DOHH2 (cell line): ENCODE results near the gene DDIAS.
"Not testable (repeated sequence)": the region's sequence is repeated elsewhere in the genome, so short reads cannot be mapped to it uniquely, and the experiment has no call there.

ENCODE experiments used
- EZH2phosphoT487 ChIP-seq: fragments of 200-600 bp; sonication (generic); IDR thresholded peaks from 2 replicates; pipeline ENCODE4 v1.6.1; 2017; ENCODE audit warnings: borderline replicate concordance, mild to moderate bottlenecking, antibody characterized with exemption, low read length, moderate library complexity, mixed read lengths
- TF ChIP-seq, protein P1 (sequence below): fragments of 200-600 bp; sonication (generic); IDR thresholded peaks from one replicate; pipeline ENCODE4 v1.5.1; 2014; ENCODE audit warnings: antibody characterized with exemption, mild to moderate bottlenecking, low read depth, low read length; ENCODE audit not compliant: poor library complexity, severe bottlenecking

DNA sequence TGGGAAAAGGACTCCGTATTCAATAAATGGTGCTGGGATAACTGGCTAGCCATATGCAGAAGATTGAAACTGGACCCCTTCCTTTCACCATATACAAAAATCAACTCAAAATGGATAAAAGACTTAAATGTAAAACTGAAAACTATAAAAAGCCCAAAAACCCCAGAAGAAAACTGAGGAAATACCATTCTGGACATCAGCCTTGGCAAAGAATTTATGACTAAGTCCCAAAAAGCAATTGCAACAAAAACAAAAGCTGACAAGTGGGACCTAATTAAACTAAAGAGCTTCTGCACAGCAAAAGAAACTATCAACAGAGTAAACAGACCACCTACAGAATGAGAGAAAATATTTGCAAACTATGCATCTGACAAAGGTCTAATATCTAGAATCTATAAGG, 46.6 kb upstream of the DDIAS start:
- TF ChIP-seq, protein P1, sequence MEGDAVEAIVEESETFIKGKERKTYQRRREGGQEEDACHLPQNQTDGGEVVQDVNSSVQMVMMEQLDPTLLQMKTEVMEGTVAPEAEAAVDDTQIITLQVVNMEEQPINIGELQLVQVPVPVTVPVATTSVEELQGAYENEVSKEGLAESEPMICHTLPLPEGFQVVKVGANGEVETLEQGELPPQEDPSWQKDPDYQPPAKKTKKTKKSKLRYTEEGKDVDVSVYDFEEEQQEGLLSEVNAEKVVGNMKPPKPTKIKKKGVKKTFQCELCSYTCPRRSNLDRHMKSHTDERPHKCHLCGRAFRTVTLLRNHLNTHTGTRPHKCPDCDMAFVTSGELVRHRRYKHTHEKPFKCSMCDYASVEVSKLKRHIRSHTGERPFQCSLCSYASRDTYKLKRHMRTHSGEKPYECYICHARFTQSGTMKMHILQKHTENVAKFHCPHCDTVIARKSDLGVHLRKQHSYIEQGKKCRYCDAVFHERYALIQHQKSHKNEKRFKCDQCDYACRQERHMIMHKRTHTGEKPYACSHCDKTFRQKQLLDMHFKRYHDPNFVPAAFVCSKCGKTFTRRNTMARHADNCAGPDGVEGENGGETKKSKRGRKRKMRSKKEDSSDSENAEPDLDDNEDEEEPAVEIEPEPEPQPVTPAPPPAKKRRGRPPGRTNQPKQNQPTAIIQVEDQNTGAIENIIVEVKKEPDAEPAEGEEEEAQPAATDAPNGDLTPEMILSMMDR = not testable (repeated sequence)
- TF ChIP-seq EZH2phosphoT487 = not testable (repeated sequence)
